ENCODE data around the gene ERO1B.

ERO1B gene

DNA sequence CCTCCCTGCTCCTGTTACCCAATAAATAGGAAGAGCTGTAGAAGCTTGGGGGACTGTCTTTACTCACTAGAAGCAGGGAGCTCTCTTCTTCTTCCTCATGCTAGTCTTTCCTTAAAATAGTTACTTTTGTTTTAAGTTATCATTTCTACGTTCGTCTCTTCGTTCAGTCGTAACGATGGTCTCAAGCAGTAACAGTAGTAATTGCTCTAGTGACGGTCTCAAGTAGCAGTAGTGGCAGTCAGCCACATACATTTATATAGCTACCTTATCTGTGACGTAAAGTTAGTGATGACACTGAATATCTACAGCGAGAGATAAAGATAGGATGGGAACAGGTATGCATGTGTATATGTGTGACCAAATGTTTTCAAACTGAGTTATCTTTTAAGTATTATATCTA, 15.4 kb upstream of the ERO1B start:
- DNase-seq = no peak

DNA sequence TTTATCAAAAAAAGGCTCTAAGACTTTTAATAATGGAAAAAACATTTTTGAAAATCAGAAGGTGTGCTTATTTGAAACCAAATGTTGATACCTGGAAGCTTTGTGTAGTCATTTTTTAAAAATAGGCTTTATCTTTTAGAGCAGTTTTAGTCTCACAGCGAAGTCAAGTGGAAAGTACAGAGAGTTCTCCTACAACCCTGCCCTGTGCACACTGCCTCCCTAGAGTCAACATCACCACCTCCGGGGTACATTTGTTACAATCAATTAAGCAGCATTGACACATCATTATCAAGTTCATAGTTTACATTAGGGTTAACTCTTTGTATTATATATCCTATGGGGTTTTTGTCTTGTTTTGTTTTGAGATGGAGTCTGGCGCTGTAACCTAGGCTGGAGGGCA, 10.7 kb upstream of the ERO1B start:
- no peak for DNase-seq

DNA sequence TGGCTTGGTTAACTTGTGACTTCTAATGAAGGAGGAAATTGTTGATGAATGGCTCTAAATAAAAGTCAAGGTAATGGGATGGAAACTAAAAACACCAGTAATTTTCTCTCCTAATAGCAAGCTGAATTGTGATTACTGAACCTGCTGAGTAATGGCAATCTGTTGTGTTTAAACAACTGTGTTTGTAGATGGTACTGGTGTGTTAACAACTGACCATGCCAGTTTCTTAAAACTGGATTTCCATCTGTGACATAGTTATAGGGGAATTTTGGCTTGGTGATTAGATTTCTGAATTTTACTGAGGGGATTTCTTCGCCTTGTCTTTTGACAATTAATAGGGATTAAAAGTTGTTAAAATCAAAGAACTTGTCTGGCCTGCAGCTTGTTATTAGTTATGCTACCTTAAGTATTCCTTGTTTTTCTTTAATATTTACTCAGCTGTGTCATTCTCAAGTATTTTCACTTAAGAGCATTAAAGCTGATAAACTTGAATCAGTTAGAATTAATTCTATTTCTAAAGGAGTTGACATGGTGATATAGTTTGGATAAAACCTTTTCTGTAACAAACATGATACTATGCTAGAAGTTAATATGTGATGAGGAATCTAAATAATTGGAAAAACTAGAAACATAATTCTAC, 7.9 kb upstream of the ERO1B start:
- no peak for DNase-seq

DNA sequence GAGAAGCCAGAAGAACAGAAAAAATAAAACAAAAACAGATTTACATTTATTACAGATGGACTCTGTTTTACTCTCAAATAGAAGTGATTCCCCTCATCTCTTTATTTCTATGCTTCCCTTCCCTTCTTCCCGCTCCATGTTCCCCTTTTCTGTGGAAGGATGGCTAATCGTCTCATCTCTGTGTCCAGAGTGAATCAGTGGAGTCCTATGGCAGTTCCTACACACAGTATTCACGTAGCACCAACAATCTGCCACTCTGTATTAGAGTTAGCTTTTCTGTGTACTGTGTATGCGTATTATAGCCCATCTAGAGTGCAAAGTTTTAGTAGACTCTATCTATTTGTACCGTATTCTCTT, 6.8 kb upstream of the ERO1B start:
- no peak for DNase-seq

DNA sequence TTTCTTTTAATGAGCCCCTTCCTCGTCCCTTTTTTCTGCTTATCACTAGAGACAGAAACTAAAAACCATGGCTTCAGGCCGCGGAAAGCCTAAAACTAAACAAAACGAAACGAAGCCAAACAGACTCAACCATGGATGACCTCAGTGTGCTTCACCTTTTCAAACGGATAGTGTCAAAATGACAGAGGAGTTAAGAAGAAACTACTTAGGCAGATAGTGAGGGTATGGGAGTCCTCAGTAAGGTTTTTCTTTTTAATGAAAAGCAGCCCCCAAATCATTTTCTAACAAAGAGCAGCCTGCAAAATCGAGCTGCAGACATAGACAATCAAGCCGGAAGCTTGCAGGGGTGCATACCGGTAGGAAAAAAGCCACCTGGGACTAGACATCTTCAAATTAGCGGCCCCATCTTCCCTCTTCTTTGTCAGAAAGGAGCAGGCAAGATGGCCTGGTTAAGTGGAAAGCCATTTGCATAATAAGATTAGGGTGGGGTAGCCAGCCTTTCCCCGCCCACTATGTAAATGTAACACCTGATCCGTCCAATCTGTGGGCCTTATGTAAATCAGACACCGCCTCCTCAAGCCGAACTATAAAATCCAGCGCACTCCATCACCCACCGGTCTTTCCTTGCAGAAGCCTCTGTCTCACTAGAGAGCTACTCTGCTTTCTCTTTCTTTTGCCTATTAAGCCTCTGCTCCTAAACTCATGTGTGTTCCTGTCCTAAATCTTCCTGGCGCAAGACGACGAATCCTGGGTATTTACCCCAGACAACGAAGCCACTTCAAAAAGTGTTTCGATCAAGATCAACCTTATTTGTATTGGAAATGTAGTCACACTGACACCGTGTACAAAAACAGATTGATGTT, 6.2 kb upstream of the ERO1B start:
- DNase-seq = peak; percentile 86

DNA sequence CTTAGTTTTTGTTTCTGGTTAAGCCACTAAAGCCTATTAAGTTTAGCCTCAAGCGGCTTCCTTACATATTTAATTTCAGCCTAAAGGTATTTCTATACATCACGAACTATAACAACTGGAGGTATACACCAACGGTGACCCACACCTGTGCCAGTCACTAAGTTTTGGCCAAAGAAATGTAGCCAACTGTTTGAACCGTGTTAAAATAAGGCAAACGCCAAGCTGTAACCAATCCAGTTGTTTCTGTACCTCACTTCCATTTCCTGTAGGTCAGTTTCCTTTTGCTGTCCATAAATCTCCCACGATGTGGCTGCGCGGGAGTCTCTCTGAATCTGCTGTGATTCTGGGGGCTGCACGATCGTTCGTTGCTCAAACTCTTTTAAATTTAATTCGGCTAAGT, 5.6 kb upstream of the ERO1B start:
- no peak for DNase-seq

DNA sequence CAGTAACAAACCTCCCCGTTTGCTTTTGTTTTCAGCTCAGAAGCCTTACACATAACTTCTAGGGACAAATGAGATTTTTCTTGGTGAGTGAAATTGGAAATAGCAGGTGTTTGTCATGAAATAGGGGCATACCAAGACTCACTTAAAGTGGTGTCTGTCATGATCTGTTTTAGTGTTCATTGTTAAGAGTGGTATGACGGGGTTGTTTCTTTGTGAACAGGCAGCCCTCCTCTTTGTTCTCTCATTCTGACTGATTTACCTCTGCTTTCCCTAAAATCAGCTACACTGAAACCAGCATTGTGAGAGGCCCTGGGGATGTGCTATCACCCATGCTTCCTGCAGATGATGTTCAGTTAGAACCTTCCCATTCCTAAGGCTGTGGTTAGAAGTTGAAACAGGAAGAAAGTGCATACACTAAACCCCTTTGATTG, 2.5 kb upstream of the ERO1B start:
- DNase-seq = no peak

DNA sequence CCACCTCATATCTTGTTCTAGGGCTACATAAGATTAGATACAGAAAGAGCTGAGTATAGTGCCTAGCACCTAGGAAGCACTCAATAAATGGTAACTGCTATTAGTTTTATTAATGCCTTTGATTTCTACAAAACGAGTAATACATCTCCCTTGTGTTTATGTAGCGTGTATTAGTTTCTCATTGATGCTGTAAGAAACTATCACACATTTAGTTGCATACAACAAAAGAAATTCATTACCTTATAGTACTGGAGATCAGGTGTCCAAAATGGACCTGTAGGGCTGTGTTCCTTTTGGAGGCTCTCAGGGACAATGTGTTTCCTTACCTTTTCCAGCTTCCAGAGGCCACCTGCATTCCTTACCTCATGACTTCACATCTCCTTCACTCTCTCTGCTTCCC, 961 bp upstream of the ERO1B start:
- no peak for DNase-seq

DNA sequence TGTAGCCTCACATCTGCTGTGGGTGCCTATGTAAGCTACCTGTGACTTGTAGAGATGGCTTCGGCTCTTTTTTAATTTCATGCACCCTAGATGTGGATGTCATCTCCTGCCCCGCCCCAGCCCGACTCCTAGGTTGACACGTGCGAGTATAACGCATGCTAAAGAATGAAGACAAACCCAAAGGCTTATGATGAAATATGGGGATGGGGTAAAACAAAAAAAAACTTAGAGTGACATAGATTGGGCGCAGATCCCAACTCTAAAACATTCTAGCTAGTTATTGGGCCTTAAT, 613 bp upstream of the ERO1B start:
- DNase-seq = no peak

DNA sequence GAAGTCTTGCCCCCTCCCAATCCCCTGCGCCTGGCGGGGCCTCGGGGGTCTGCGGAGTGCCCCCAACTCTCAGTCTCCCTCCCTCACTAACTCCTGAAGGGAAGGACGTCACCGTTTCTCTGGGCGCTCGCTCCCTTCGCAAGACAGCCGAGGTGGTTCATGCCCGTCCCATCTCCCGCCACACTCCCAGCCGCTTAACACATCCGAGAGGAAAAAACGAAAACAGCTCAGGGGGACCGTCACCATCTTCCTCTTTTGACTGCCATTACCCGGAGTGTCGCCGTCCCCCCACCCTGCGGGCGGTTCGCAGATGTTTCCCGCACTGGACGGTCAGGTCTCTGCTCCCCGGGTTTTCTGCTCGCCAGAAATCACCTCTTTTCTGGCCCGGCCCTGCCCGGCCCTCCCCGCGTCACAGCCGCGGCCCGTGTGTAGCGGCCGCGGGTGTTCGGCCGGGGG, 532 bp downstream of the ERO1B start:
- peak; percentile 14 for DNase-seq

DNA sequence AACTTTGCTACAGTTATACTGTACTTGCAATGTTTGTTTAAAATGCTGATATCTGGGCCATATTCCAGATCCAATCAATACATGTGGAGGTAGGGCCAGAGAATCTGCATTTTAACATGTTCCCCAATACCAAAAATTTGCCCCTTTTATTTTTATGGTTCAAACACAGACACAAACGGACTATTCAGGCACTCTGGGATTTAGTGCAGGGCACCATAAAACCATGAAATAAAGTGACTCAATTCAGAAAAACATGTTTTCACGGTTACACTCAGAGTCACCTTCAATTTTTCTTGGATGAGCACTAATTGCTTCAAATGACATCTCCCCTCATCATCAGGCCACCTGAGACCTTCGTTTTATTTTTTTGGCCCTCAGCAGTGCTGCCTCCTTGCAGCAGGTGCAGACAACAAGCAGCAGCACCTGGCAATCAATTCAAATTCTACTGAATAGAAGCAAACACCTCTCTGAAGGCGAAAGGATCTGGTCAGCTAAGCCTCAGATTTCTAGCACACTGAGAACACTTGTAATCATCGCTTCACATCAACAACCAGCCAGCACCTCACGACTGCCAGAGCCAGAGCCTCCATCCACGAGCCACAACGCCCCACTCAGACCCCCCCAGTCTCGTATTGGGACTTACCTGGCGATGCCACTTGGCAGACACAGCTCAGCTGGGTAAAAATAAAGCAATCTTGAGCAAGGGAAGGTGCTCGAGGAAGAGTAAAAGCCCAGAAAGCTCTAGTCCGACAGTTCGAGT, 1.1 kb downstream of the ERO1B start:
- DNase-seq = peak; percentile 59

DNA sequence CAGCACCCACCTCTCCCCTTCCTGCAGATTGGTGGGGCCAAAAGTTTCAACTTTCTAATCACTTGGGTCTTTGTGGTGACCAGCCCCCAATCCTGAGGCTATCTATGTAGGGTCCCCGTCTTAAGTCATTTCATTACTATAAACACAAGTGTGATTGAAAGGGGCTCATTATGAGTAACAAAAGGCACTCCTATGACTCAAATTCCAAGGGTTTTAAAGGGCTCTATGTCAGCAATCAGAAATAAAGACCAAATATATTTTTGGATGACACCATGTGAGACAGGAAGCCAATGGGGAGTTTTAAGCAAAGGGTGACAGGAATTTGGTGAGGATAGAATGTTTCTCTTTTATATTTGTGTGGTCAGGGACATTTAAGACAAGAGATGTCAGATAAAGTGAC, 6.2 kb downstream of the ERO1B start:
- DNase-seq = no peak

DNA sequence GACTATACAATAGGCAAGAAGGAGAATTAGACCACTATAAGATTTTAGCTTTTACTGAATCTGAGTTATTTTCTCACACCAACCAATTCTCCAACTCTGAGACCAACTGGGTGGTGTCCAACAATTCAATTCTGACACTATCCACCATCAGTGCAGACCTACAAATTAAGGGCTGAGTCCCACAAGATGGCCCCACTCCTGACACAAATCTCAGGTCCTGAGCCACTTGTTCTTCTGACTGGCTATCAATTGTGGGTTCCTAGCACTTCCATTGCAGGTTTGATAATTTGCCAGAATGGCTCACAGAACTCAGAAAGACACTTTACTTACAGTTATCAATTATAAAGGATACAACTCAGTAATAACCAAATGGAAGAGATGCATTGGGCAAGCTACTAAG, 6.7 kb downstream of the ERO1B start:
- DNase-seq = no peak

DNA sequence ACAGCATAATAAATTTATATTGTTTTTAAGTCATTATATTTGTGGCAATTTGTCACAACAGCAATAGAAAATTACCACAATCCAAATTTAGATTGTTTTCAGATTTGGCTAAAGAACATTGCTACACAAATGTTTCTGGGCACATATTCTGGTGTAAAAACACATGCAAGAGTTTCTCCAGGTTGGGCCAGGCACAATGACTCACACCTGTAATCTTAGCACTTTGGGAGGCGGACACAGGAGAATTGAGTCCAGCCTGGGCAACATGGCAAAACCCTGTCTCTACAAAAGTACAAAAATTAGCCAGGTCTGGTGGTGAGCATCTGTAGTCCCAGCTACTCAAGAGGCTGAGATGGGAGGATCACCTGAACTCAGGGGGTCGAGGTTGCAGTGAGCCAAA, 8.4 kb downstream of the ERO1B start:
- no peak for DNase-seq

DNA sequence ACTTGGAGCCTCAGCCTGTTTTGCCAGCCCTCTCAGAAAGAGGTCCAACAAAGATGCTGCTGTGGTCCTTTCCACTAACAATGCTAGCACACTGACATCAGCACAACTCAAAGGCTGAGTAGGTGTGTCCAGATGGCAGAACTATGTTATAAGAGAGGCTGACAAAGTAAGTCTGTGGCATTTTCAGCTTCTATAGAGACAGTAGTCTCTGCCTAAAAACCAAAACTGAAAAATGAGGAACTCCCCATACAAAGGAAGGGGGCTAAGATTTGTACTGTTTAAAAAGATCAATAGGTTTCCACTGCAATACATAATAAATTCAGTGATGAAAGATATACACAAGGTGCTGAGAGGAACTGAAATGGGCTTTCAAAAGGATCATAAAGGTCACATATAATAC, 12.3 kb downstream of the ERO1B start:
- DNase-seq = no peak

DNA sequence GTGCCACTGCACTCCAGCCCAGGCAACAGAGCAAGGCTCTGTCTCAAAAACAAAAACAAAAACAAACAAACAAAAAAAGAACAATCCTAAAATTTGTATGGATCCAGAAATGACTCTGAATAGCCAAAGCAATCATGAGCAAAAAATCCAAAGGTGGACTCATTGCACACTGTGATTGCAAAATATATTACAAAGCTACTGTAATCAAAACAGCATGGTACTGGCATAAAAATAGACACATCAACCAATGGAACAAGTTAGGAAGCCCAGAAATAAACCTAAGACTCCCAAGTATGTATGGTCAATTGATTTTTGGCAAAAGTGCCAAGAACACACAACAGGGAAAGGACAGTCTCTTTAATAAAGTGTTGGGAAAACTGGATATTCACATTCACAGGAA, 19.9 kb downstream of the ERO1B start:
- DNase-seq = no peak

DNA sequence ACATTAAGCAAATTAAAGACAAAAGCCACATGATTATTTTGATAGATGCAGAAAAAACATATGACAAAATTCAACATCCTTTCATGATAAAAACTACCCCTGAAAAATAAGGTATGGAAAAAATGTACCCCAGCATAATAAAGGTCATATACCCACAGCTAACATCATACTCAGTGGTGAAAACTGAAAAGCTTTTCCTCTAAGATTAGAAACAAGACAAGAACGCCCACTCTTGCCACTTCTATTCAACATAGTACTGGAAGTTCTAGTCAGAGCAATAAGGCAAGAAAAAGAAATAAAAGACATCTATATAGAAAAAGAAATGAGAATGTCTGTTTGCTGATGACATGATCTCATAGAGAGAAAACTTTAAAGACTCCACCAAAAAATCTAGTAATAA, 20.7 kb downstream of the ERO1B start:
- DNase-seq = no peak

DNA sequence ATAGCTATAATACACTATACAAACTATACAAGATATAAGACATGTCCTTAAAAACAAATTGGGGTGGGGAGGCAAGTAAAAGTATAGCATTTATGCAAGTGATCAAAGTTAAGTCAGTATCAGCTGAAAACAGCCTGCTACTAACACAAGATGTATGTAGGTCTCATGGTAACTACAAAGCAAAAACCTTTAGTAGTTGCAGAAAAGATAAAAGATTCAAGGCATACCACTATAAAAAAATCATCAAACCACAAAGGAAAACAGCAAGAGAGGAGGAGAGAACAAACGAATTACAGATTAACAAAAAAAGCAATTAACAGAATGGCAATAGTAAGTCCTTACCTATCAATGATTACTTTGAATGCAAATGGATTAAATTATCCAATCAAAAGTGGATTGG, 22.7 kb downstream of the ERO1B start:
- DNase-seq = no peak

DNA sequence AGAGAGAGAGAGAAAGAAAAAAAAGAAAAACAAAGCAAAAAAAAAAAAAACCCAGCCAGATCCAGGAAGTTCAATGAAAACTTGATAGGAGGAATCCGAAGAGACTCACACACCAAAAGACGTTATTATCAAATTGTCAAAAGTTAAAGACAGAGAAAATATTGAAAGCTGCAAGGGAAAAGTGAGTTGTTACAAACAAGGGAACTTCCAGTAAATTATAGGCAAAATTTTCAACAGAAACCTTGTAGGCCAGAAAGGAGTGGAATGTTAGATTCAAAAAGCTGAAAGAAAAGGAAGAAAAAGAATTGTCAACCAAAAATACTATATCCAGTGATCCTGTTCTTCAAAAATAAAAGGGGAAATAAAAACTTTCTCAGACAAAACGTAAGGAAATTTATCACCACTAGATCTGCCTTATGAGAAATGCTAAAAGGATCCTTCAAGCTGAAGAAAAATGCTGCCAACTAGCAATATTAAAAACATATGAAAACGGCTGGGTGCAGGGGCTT, 23.6 kb downstream of the ERO1B start:
- no peak for DNase-seq

DNA sequence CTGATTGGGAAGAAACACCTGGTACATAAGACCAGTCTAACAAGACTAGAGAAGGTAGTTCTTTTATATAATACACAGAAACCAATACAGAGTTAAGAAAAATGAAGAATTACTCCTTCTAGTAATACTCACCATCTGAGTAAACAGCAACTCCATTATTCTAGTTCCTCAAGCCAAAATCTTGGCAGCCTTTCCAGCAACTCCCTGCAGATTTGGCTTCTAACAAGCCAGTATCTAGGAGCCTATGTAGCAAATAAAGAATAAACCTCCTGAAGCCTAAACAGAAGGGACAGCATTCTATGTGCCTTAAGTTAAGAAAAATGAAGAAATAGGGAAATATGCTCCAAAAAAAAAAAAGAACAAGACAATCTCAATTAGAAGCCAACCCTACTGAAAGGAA, 24.5 kb downstream of the ERO1B start:
- no peak for DNase-seq

DNA sequence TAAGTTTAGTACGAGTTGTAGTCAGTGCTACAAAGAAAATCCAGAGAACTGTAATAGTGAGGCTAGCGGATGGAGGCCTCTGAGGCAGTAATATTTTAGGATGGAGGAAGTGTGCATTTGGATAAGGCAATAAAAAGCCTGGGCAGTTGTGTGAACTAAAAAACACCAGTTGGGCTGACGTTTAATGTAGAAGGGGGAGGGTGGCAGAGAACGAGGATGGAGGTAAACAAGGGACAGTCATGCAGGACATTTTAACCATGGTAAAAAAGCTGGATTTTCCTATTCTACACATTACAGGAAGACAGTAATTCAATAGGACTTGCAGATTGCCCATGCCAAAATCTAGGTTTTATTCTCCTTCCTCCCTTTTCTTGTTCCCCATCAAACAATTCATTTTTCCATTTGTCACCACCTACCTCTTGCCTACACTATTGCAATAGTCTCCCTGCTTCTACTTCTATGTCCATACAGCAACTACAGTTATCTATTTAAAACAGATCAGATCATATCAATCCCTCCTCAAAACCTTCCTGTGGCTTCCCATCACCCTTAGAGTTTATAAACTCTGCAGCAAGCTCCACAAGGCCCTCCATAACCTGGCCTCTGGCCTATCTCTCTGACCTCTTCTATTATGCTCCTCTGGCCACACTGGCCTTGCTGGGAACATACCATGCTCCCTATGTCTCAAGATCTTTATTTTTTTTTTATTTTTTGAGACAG, 27.7 kb downstream of the ERO1B start:
- DNase-seq = no peak

DNA sequence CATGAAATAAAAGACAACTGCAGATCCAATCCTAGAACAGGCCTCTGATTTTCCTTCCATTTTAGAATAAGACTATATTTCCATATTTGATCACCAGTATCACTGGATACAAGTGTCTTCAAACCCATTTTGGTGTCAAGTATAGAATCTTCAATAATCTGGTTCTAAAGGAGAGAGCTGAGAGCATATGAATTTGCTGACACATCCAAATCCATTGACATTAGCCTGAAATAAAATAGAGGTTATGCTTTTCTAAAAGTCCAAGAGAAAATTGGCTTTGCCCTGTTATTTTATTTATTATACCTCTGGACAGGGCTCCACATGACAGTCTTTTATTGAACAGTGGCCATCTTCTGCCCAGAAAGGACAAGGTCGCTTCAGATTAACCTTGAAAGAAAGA, 28.6 kb downstream of the ERO1B start:
- no peak for DNase-seq

DNA sequence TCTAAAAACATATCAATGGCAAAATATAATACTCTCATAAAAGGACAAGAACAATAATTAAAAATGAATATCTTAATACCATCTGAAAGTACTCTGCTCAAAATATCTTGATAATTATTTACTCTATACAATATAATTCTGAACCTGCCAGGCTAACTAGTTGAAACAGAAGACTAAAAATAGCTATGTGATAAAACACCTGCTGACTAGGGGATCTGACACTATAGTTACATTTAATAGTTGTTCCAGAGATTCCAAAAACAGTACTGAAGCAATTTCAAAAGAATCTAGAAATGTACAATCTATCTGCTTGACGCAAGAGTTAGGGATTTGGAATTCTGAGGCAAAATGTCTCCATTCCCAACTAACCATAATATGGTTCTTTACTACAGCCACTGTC, 30.2 kb downstream of the ERO1B start:
- DNase-seq = no peak

Data from NCI-H2029 (cell line).